ENCODE measurements around the gene PPM1J. TPM values are rescaled to one million over a fixed set of nuclear protein-coding genes. Genes with fewer than 3 reads are reported as not detected.

Gene PPM1J
- total and polyA plus RNA-seq, 2 of the 13 experiments (the other 11 are each of a cell fraction or from before 2014, with no cell fraction given): 0.07 to 0.22 TPM

DNA sequence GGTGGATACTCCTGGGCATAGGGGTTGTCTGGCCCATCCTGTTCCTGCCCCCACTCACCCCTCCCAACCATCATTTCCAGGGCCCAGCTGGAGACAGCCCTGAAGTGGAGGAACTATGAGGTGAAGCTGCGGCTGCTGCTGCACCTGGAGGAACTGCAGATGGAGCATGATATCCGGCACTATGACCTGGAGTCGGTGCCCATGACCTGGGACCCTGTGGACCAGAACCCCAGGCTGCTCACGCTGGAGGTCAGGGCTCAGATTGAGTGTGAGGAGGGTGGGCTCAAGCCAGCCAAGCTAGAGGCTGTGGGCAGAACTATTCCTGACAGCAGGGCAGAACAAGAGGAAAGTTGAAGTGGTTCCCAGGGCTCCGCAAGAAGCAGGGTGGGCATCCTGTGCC lies 22.5 kb downstream of the PPM1J start:
- Histone ChIP-seq H3K9me3 (ENCODE audit: low read length) (no peaks in the 10 kb centered on the region), H3K27ac (ENCODE audit: extremely low read length, insufficient read depth, low read length) (no peak overlapping the region), H3K27me3 (ENCODE audit: control insufficient read depth in 1 of 2, insufficient read depth in 2 of 2, low read length in 2 of 2) (no peaks in the 10 kb centered on the region), H2AFZ (ENCODE audit: low read length) (no peak overlapping the region), H3K36me3 (replicated peaks in 1 of 2; ENCODE audit: control insufficient read depth in 1 of 2, insufficient read depth in 2 of 2, low read length in 2 of 2) (peaks cover 28 to 72% of the 10 kb centered on the region in 2 experiments), H3K79me2 (ENCODE audit: insufficient read depth, low read length) (no peaks in the 10 kb centered on the region), H3K9ac (ENCODE audit: insufficient read depth, low read depth, low read length) (no peak overlapping the region), H3K4me2 (ENCODE audit: low read depth, low read length) (no peak overlapping the region), H4K20me1 (ENCODE audit: insufficient read depth, low read length) (no peaks in the 10 kb centered on the region), H3K4me3 (replicated peaks in 1 of 3; ENCODE audit: insufficient read depth in 1 of 3, low read depth in 2 of 3, low read length in 3 of 3) (no peak overlapping the region), H3K4me1 (ENCODE audit: insufficient read depth, low read length) (peaks cover 10% of the 10 kb centered on the region)
- intact Hi-C loops (cut with micrococcal nuclease; ENCODE audit: unreplicated experiment): no loop called here
- WGBS (ENCODE audit: low lambda C conversion rate): 100% methylated on average over 4 of the region's 5 CpGs
- no TSS peak for BruUV-seq (replicated peaks)
- in situ Hi-C loops (cut with HindIII; ENCODE audit: extremely low pct_ligation_motif_present, low pct_unique_long_range_greater_than_20kb): no loop called here
- TF ChIP-seq, protein P1, sequence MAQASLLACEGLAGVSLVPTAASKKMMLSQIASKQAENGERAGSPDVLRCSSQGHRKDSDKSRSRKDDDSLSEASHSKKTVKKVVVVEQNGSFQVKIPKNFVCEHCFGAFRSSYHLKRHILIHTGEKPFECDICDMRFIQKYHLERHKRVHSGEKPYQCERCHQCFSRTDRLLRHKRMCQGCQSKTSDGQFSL (CRISPR knock-in tag; IDR thresholded peaks at IDR 0.05): no peak
- TF ChIP-seq PITX1 (CRISPR knock-in tag; IDR thresholded peaks at IDR 0.05) (no peak), GABPA (IDR thresholded peaks at IDR 0.05; ENCODE audit: low read depth, low read length) (no peak), GABPA (CRISPR knock-in tag; IDR thresholded peaks at IDR 0.05; ENCODE audit: low read depth) (no peak), ATM (IDR thresholded peaks at IDR 0.05; ENCODE audit: borderline replicate concordance) (no peak)
- FAIRE-seq: no peak
- ChIA-PET CTCF (ENCODE audit: low intra/inter-chr PET ratio, low total read pairs) (no interaction called here), POLR2A (no interaction called here)
- no peak for ATAC-seq
- DNase-seq (ENCODE audit: low spot score): no peak

DNA sequence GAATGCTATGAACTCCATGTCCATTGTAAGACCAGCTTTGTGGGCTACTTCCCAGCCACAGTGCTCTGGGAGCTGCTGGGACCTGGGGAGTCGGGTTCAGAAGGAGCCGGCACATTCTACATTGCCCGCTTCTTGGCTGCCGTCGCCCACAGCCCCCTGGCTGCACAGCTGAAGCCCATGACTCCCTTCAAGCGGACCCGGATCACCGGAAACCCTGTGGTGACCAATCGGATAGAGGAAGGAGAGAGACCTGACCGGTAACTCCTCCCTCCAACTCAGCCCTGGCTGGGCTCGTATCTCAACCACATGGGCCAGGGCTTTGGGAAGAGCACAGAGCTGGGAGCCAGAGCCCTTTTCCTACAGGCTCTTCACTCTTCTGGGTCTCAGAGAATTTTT lies 25.3 kb downstream of the PPM1J start:
- no peak for FAIRE-seq
- in situ Hi-C loops (cut with HindIII; ENCODE audit: extremely low pct_ligation_motif_present, low pct_unique_long_range_greater_than_20kb): no loop called here

More for the DNA sequence above, 25.3 kb downstream of the PPM1J start:
- TF ChIP-seq RAD51 (IDR thresholded peaks at IDR 0.05; ENCODE audit: borderline replicate concordance) (no peak), PCBP2 (optimal IDR thresholded peaks at IDR 0.05; ENCODE audit: low read depth, low read length, poor library complexity, severe bottlenecking) (no peak), KLF9 (CRISPR knock-in tag; IDR thresholded peaks at IDR 0.05; ENCODE audit: low read depth) (no peak), ARNT (IDR thresholded peaks at IDR 0.05) (no peak), SNAI1 (CRISPR knock-in tag; IDR thresholded peaks at IDR 0.05; ENCODE audit: borderline replicate concordance) (no peak), ZNF530 (CRISPR knock-in tag; IDR thresholded peaks at IDR 0.05; ENCODE audit: low read depth) (no peak), NFE2 (CRISPR knock-in tag; IDR thresholded peaks at IDR 0.05) (no peak), ADNP (CRISPR knock-in tag; IDR thresholded peaks at IDR 0.05) (no peak), ZNF138 (CRISPR knock-in tag; IDR thresholded peaks at IDR 0.05; ENCODE audit: low read depth) (no peak), ZSCAN22 (CRISPR knock-in tag; IDR thresholded peaks at IDR 0.05) (no peak), ZSCAN9 (CRISPR knock-in tag; IDR thresholded peaks at IDR 0.05; ENCODE audit: borderline replicate concordance) (no peak)
- TF ChIP-seq, protein P2, sequence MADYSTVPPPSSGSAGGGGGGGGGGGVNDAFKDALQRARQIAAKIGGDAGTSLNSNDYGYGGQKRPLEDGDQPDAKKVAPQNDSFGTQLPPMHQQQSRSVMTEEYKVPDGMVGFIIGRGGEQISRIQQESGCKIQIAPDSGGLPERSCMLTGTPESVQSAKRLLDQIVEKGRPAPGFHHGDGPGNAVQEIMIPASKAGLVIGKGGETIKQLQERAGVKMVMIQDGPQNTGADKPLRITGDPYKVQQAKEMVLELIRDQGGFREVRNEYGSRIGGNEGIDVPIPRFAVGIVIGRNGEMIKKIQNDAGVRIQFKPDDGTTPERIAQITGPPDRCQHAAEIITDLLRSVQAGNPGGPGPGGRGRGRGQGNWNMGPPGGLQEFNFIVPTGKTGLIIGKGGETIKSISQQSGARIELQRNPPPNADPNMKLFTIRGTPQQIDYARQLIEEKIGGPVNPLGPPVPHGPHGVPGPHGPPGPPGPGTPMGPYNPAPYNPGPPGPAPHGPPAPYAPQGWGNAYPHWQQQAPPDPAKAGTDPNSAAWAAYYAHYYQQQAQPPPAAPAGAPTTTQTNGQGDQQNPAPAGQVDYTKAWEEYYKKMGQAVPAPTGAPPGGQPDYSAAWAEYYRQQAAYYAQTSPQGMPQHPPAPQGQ (CRISPR knock-in tag; IDR thresholded peaks at IDR 0.05; ENCODE audit: borderline replicate concordance): no peak
- TF ChIP-seq, protein P3, sequence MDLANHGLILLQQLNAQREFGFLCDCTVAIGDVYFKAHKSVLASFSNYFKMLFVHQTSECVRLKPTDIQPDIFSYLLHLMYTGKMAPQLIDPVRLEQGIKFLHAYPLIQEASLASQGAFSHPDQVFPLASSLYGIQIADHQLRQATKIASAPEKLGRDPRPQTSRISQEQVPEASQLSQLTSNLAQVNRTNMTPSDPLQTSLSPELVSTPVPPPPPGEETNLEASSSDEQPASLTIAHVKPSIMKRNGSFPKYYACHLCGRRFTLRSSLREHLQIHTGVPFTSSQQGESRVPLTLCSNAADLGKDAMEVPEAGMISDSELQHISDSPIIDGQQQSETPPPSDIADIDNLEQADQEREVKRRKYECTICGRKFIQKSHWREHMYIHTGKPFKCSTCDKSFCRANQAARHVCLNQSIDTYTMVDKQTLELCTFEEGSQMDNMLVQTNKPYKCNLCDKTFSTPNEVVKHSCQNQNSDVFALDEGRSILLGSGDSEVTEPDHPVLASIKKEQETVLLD (CRISPR knock-in tag; IDR thresholded peaks at IDR 0.05; ENCODE audit: low read depth): no peak
- no peak for ATAC-seq
- Histone ChIP-seq H3K27me3 (ENCODE audit: control insufficient read depth in 1 of 2, insufficient read depth in 2 of 2, low read length in 2 of 2) (no peaks in the 10 kb centered on the region), H3K36me3 (replicated peaks in 1 of 2; ENCODE audit: control insufficient read depth in 1 of 2, insufficient read depth in 2 of 2, low read length in 2 of 2) (peaks cover 20 to 50% of the 10 kb centered on the region in 2 experiments), H3K4me1 (ENCODE audit: insufficient read depth, low read length) (no peaks in the 10 kb centered on the region), H3K4me3 (replicated peaks in 1 of 3; ENCODE audit: insufficient read depth in 1 of 3, low read depth in 2 of 3, low read length in 3 of 3) (no peak overlapping the region), H3K27ac (ENCODE audit: extremely low read length, insufficient read depth, low read length) (no peak overlapping the region), H3K79me2 (ENCODE audit: insufficient read depth, low read length) (peaks cover 9% of the 10 kb centered on the region), H4K20me1 (ENCODE audit: insufficient read depth, low read length) (no peaks in the 10 kb centered on the region), H3K9me3 (ENCODE audit: low read length) (no peaks in the 10 kb centered on the region), H3K9ac (ENCODE audit: insufficient read depth, low read depth, low read length) (no peak overlapping the region), H2AFZ (ENCODE audit: low read length) (no peak overlapping the region), H3K4me2 (ENCODE audit: low read depth, low read length) (no peak overlapping the region)
- ChIA-PET CTCF (ENCODE audit: low intra/inter-chr PET ratio, low total read pairs) (no interaction called here), POLR2A (interaction anchor here (0.9 to 2.0 kb wide), 3 partner anchors 9 to 16 kb away, joined by 3 to 12 read pairs (median 4); partner anchors contain the start of gene MOV10)
- intact Hi-C loops (cut with micrococcal nuclease; ENCODE audit: unreplicated experiment): no loop called here
- BruUV-seq (replicated peaks): TSS peak; percentile 24
- WGBS (ENCODE audit: low lambda C conversion rate): 100% methylated on average over 5 of the region's 11 CpGs
- DNase-seq (ENCODE audit: low spot score): no peak

Data from HepG2 (cell line).